Lung (tissue), 12 donors: Measurements from ENCODE around the gene ARID1B. TPM values are rescaled to one million over a fixed set of nuclear protein-coding genes. Genes with fewer than 3 reads are reported as not detected.

Experiments used
- ATAC-seq: fragments of 200-7000 bp; cut with Tn5 transposase; one replicate; pipeline ENCODE4 v1.9.1; 2020; ENCODE audit warnings: moderate number of reproducible peaks; ENCODE audit not compliant: insufficient read depth, low FRiP score
- DNase-seq, 3 donors: peaks; one replicate each; pipeline ENCODE4 v3.0.0-alpha.2; 2013 to 2017
- H3K27ac ChIP-seq, 2 donors: one replicate each; pipeline ENCODE4 v1.5.1; 2013; ENCODE audit warnings: mild to moderate bottlenecking in 2 of 2, moderate library complexity in 2 of 2, control low read depth in 1 of 2, inconsistent platforms in 1 of 2, low read depth in 1 of 2, low read length in 1 of 2
- H3K27me3 ChIP-seq, 3 donors: one replicate each; pipeline ENCODE4 v1.5.1; 2013; ENCODE audit warnings: low read length in 2 of 3; ENCODE audit not compliant: control insufficient read depth in 3 of 3, insufficient read depth in 3 of 3
- H3K36me3 ChIP-seq, 4 donors: one replicate each; pipeline ENCODE4 v1.5.1; 2013; ENCODE audit warnings: low read length in 4 of 4, mild to moderate bottlenecking in 1 of 4, moderate library complexity in 1 of 4; ENCODE audit not compliant: control insufficient read depth in 4 of 4, insufficient read depth in 4 of 4
- H3K4me1 ChIP-seq, 5 donors: one replicate each; pipeline ENCODE4 v1.5.1; 2013; ENCODE audit warnings: low read length in 5 of 5, mild to moderate bottlenecking in 2 of 5, moderate library complexity in 1 of 5; ENCODE audit not compliant: control insufficient read depth in 5 of 5, insufficient read depth in 5 of 5
- H3K4me3 ChIP-seq: one replicate; pipeline ENCODE4 v1.5.1; 2013; ENCODE audit warnings: mild to moderate bottlenecking, control low read depth, moderate library complexity
- H3K9ac ChIP-seq, 2 donors: one replicate each; pipeline ENCODE4 v1.5.1; 2013; ENCODE audit warnings: low read length in 2 of 2, control low read depth in 1 of 2; ENCODE audit not compliant: insufficient read depth in 1 of 2
- H3K9me3 ChIP-seq, 4 donors: one replicate each; pipeline ENCODE4 v1.5.1; 2013; ENCODE audit warnings: low read length in 3 of 4, mild to moderate bottlenecking in 1 of 4, moderate library complexity in 1 of 4; ENCODE audit not compliant: control insufficient read depth in 4 of 4, insufficient read depth in 3 of 4
- WGBS, 2 donors: extraction: QIAGEN DNeasy Blood & Tissue Kit; methylation state at CpG; one replicate each; pipeline ENCODE4 v1.1.7; 2013; 5-methylcytosine and 5-hydroxymethylcytosine counted together
- polyA plus RNA-seq, 2 donors: library from polyadenylated mRNA; stranded (reverse); fragments of 200-250 nt; gene quantifications; one replicate each; pipeline ENCODE4 v1.2.1, GENCODE V29; 2013
- total RNA-seq, 2 donors: library from RNA; depleted of rRNA in 1 of 2; stranded (reverse); fragments of >200 nt in 1 of 2; gene quantifications; one replicate each; pipeline ENCODE4 v1.2.1, GENCODE V29; 2014 to 2021
- TF ChIP-seq, protein P1 (sequence below): IDR thresholded peaks from 2 replicates; pipeline ENCODE4 v1.5.1; 2012; ENCODE audit warnings: mild to moderate bottlenecking; ENCODE audit errors: control extremely low read depth, extremely low read depth
- donor health status: control.
- donor health status: control.
- donor health status: Bipolar disorder and iron deficiency.
- donor health status: healthy.
- donor health status: DM: yes; HTN: yes; CAD: no.

ARID1B gene
- total and polyA plus RNA-seq, 4 donors: 10.5 to 239 (median 50.9) TPM

DNA sequence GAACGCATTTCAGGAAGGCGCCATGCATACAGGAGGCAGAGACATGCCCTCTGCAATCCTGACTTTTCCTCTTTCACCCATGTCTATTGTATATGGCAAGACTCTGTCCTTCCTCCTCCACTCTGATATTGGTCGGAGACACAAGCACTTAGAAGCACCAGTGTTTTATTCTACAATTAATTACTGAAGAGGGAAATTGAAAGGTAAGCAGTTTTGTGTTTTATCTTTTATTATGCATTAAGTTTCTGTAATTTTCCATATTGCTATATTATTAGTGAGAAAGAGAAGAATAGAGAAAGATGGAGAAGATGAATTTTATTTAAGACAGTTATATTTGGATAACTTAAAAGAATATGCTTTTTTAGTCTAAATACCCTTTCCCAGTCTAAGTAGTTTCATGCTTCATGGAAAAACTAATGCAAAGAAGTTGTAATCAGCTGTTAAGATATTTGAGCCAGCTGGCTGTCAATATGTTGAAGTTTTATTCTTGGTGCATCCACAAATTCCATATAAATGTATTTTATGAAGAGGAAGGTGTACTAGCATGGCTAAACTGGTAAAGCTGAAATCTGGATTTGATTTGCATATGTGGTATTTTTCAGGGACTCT, 13.6 kb downstream of the ARID1B start:
- Histone ChIP-seq H3K27me3 (no peaks in the 10 kb centered on the region), H3K9me3 (no peaks in the 10 kb centered on the region), H3K4me1 (peaks cover 17 to 48% (median 26%) of the 10 kb centered on the region in 5 donors), H3K27ac (no peak overlapping the region), H3K36me3 (peaks cover 0 to 2% (median 0%) of the 10 kb centered on the region in 4 donors), H3K4me3 (no peak overlapping the region), H3K9ac (no peak overlapping the region)
- DNase-seq (peak in 2 of 3 donors; percentile 85 to 87), ATAC-seq (no peak)
- TF ChIP-seq, protein P1, sequence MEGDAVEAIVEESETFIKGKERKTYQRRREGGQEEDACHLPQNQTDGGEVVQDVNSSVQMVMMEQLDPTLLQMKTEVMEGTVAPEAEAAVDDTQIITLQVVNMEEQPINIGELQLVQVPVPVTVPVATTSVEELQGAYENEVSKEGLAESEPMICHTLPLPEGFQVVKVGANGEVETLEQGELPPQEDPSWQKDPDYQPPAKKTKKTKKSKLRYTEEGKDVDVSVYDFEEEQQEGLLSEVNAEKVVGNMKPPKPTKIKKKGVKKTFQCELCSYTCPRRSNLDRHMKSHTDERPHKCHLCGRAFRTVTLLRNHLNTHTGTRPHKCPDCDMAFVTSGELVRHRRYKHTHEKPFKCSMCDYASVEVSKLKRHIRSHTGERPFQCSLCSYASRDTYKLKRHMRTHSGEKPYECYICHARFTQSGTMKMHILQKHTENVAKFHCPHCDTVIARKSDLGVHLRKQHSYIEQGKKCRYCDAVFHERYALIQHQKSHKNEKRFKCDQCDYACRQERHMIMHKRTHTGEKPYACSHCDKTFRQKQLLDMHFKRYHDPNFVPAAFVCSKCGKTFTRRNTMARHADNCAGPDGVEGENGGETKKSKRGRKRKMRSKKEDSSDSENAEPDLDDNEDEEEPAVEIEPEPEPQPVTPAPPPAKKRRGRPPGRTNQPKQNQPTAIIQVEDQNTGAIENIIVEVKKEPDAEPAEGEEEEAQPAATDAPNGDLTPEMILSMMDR: no peak
- WGBS, 2 donors: 71 to 87% methylated on average over 3 of the region's 3 CpGs

GRCh38 chr6:156791320-156791850, 14.2 kb downstream of the ARID1B start:
- Histone ChIP-seq H3K27ac (peak overlapping the region in 1 of 2 donors; percentile 56), H3K9me3 (no peaks in the 10 kb centered on the region), H3K4me1 (peaks cover 17 to 46% (median 26%) of the 10 kb centered on the region in 5 donors), H3K27me3 (no peaks in the 10 kb centered on the region), H3K4me3 (no peak overlapping the region), H3K36me3 (peaks cover 0 to 2% (median 0%) of the 10 kb centered on the region in 4 donors), H3K9ac (no peak overlapping the region)
- WGBS, 2 donors: 42 to 54% methylated on average over 10 of the region's 10 CpGs
- TF ChIP-seq, protein P1: no peak
- ATAC-seq (no peak), DNase-seq (peak; percentile 36 to 82 (median 80))

- no peak for ATAC-seq
- Histone ChIP-seq H3K9ac (no peak overlapping the region), H3K27ac (no peak overlapping the region), H3K27me3 (no peaks in the 10 kb centered on the region), H3K4me3 (no peak overlapping the region), H3K4me1 (peaks cover 20 to 43% (median 25%) of the 10 kb centered on the region in 5 donors), H3K36me3 (peaks cover 0 to 2% (median 0%) of the 10 kb centered on the region in 4 donors), H3K9me3 (no peaks in the 10 kb centered on the region)
- 89 to 94% methylated on average over 6 of the region's 6 CpGs for WGBS, 2 donors
- TF ChIP-seq, protein P1: no peak
- no peak for DNase-seq
Measured at GRCh38 chr6:156793200-156793599, 16.0 kb downstream of the ARID1B start.
